ENCODE data around the gene VWA2.

- no peak for TF ChIP-seq CTCF (IDR thresholded peaks at IDR 0.05)
- TF ChIP-seq POLR2A (IDR thresholded peaks at IDR 0.05), result no peak
These were observed 4.6 kb downstream of the VWA2 start for GRCh38 chr10:114243661-114244060.
